ENCODE results near the gene RAB5A. TPM values are rescaled to one million over a fixed set of nuclear protein-coding genes. Genes with fewer than 3 reads are reported as not detected.

The RAB5A gene
- total and polyA plus RNA-seq, 2 donors from 2014 or later, result 27.6 to 76.9 TPM

- H3K9ac ChIP-seq (ENCODE audit: low read length in 3 of 3), result no peak overlapping the region
- peaks cover 0 to 4% (median 0%) of the 10 kb centered on the region in 3 donors for H3K4me1 ChIP-seq (ENCODE audit: control insufficient read depth in 2 of 3, insufficient read depth in 2 of 3, low read depth in 1 of 3, low read length in 3 of 3)
- TF ChIP-seq CTCF (IDR thresholded peaks at IDR 0.05; ENCODE audit: borderline replicate concordance, extremely low read depth, insufficient read depth), result no peak
- DNase-seq, result no peak
- no peaks in the 10 kb centered on the region for H3K27me3 ChIP-seq (ENCODE audit: control insufficient read depth, insufficient read depth, low read length)
- no peak overlapping the region for H3K27ac ChIP-seq (ENCODE audit: low read depth in 2 of 2, low read length in 2 of 2)
- no peak overlapping the region for H3K4me3 ChIP-seq (ENCODE audit: low read length in 3 of 3)
- intact Hi-C loops (cut with DNase I), result no loop called here
- no peaks in the 10 kb centered on the region for H3K36me3 ChIP-seq (ENCODE audit: control insufficient read depth in 2 of 3, insufficient read depth in 3 of 3, low read length in 3 of 3)
- peaks cover 0 to 3% (median 0%) of the 10 kb centered on the region in 3 donors for H3K9me3 ChIP-seq (ENCODE audit: control insufficient read depth in 2 of 3, insufficient read depth in 1 of 3, low read length in 3 of 3)
- no peak for FAIRE-seq
Observed at GRCh38 chr3:19911452-19911851, 35.4 kb upstream of the RAB5A start.

- H3K9me3 ChIP-seq (ENCODE audit: control insufficient read depth in 2 of 3, insufficient read depth in 1 of 3, low read length in 3 of 3), result peaks cover 0 to 3% (median 0%) of the 10 kb centered on the region in 3 donors
- H3K4me1 ChIP-seq (ENCODE audit: control insufficient read depth in 2 of 3, insufficient read depth in 2 of 3, low read depth in 1 of 3, low read length in 3 of 3), result no peaks in the 10 kb centered on the region
- no peak overlapping the region for H3K27ac ChIP-seq (ENCODE audit: low read depth in 2 of 2, low read length in 2 of 2)
- DNase-seq (no peak), FAIRE-seq (no peak)
- H3K4me3 ChIP-seq (ENCODE audit: low read length in 3 of 3), result no peak overlapping the region
- intact Hi-C loops (cut with DNase I), result no loop called here
- H3K36me3 ChIP-seq (ENCODE audit: control insufficient read depth in 2 of 3, insufficient read depth in 3 of 3, low read length in 3 of 3), result no peaks in the 10 kb centered on the region
- TF ChIP-seq CTCF (IDR thresholded peaks at IDR 0.05; ENCODE audit: borderline replicate concordance, extremely low read depth, insufficient read depth), result no peak
- no peaks in the 10 kb centered on the region for H3K27me3 ChIP-seq (ENCODE audit: control insufficient read depth, insufficient read depth, low read length)
- no peak overlapping the region for H3K9ac ChIP-seq (ENCODE audit: low read length in 3 of 3)
Observed at GRCh38 chr3:19917167-19917566, 29.7 kb upstream of the RAB5A start.

- Histone ChIP-seq H3K27ac (ENCODE audit: low read depth in 2 of 2, low read length in 2 of 2) (no peak overlapping the region), H3K4me1 (ENCODE audit: control insufficient read depth in 2 of 3, insufficient read depth in 2 of 3, low read depth in 1 of 3, low read length in 3 of 3) (no peaks in the 10 kb centered on the region), H3K9ac (ENCODE audit: low read length in 3 of 3) (no peak overlapping the region), H3K36me3 (ENCODE audit: control insufficient read depth in 2 of 3, insufficient read depth in 3 of 3, low read length in 3 of 3) (no peaks in the 10 kb centered on the region), H3K27me3 (ENCODE audit: control insufficient read depth, insufficient read depth, low read length) (no peaks in the 10 kb centered on the region), H3K9me3 (ENCODE audit: control insufficient read depth in 2 of 3, insufficient read depth in 1 of 3, low read length in 3 of 3) (no peaks in the 10 kb centered on the region), H3K4me3 (ENCODE audit: low read length in 3 of 3) (no peak overlapping the region)
- intact Hi-C loops (cut with DNase I), result no loop called here
- no peak for TF ChIP-seq CTCF (IDR thresholded peaks at IDR 0.05; ENCODE audit: borderline replicate concordance, extremely low read depth, insufficient read depth)
- DNase-seq (no peak), FAIRE-seq (no peak)
Observed at GRCh38 chr3:19920401-19921080, 26.4 kb upstream of the RAB5A start.
